ENCODE measurements around the gene USP17L27.
"Not testable (repeated sequence)": the region's sequence is repeated elsewhere in the genome, so short reads cannot be mapped to it uniquely, and the experiment has no call there.

DNA sequence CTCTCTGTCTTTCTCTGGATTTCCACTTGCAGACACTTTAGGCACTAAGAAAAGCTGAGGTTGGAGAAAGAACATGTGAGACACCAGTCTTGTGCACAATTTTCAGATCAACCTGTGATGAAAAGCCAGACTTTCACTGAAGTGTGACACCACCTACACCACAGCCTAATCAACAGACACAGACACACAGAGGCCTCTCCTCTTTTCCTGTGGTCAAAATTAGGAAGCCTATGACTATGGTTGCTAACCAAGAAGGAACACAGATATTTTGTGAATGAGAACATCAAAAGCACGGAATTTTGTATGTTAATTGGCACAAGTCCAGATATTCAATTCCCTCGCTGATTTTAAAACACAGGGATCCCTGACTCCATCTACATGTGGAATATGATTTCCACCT is 45.1 kb downstream of the USP17L27 start:
- TF ChIP-seq, protein P1, sequence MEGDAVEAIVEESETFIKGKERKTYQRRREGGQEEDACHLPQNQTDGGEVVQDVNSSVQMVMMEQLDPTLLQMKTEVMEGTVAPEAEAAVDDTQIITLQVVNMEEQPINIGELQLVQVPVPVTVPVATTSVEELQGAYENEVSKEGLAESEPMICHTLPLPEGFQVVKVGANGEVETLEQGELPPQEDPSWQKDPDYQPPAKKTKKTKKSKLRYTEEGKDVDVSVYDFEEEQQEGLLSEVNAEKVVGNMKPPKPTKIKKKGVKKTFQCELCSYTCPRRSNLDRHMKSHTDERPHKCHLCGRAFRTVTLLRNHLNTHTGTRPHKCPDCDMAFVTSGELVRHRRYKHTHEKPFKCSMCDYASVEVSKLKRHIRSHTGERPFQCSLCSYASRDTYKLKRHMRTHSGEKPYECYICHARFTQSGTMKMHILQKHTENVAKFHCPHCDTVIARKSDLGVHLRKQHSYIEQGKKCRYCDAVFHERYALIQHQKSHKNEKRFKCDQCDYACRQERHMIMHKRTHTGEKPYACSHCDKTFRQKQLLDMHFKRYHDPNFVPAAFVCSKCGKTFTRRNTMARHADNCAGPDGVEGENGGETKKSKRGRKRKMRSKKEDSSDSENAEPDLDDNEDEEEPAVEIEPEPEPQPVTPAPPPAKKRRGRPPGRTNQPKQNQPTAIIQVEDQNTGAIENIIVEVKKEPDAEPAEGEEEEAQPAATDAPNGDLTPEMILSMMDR (IDR thresholded peaks at IDR 0.05), result not testable (repeated sequence)
- TF ChIP-seq EZH2, EZH2phosphoT487 (IDR thresholded peaks at IDR 0.05): not testable (repeated sequence)

Measured in neural progenitor cell (in vitro differentiated cells).